OCI-LY7 (cell line): ENCODE results near the gene C10orf53. TPM values are rescaled to one million over a fixed set of nuclear protein-coding genes. Genes with fewer than 3 reads are reported as not detected.

ENCODE experiments used
- BruUV-seq: library from RNA; stranded (reverse); fragments of 400-500 nt; replicated peaks from 2 replicates; lab custom pipeline; 2021; lab: Mats Ljungman, UMichigan
- CTCF ChIA-PET: fragments of 300-600 bp; sonication (Branson Sonifier 250); formaldehyde crosslinking; loops from one replicate; lab custom pipeline; 2022; ENCODE audit warnings: antibody characterized with exemption; ENCODE audit not compliant: unreplicated experiment; lab: Charles Lee
- POLR2A ChIA-PET: fragments of 300-600 bp; sonication (Branson Sonifier 250); formaldehyde crosslinking; loops from one replicate; lab custom pipeline; 2022; ENCODE audit warnings: antibody characterized with exemption; lab: Charles Lee
- DNase-seq: peaks from one replicate; pipeline ENCODE4 v3.0.0-alpha.2; 2015; ENCODE audit warnings: low spot score
- H2AFZ ChIP-seq: fragments of 200-600 bp; sonication (generic), shearing (Covaris generic); 2 replicates; pipeline ENCODE4 v1.6.1; 2014; ENCODE audit warnings: mild to moderate bottlenecking, antibody characterized with exemption, low read length, moderate library complexity
- H3K27ac ChIP-seq: fragments of 200-600 bp; sonication (generic); 2 replicates; pipeline ENCODE4 v1.5.1; 2014; ENCODE audit warnings: mixed run types, low read depth, mild to moderate bottlenecking, moderate library complexity, low read length, inconsistent platforms; ENCODE audit not compliant: poor library complexity, severe bottlenecking
- H3K36me3 ChIP-seq: fragments of 200-600 bp; sonication (generic); 2 replicates; pipeline ENCODE4 v1.6.1; 2014; ENCODE audit warnings: mild to moderate bottlenecking, antibody characterized with exemption, low read length, moderate library complexity, mixed read lengths; ENCODE audit not compliant: insufficient read depth
- H3K4me1 ChIP-seq: fragments of 200-600 bp; sonication (generic); 2 replicates; pipeline ENCODE4 v1.5.1; 2014; ENCODE audit warnings: mild to moderate bottlenecking, low read length; ENCODE audit not compliant: insufficient read depth, poor library complexity, severe bottlenecking
- H3K4me2 ChIP-seq: fragments of 200-600 bp; sonication (generic); 2 replicates; pipeline ENCODE4 v1.6.1; 2014; ENCODE audit warnings: mild to moderate bottlenecking, low read length
- H3K4me3 ChIP-seq: fragments of 200-600 bp; sonication (generic); 2 replicates; pipeline ENCODE4 v1.5.1; 2014; ENCODE audit warnings: mild to moderate bottlenecking, low read depth, low read length; ENCODE audit not compliant: poor library complexity, severe bottlenecking
- H3K79me2 ChIP-seq: fragments of 200-600 bp; sonication (generic); 2 replicates; pipeline ENCODE4 v1.6.1; 2016; ENCODE audit warnings: low read depth, mild to moderate bottlenecking, low read length, moderate library complexity, mixed read lengths; ENCODE audit not compliant: insufficient read depth
- H3K9me2 ChIP-seq: fragments of 200-600 bp; sonication (generic); 2 replicates; pipeline ENCODE4 v1.6.1; 2016; ENCODE audit warnings: mild to moderate bottlenecking, low read length, mixed read lengths; ENCODE audit not compliant: insufficient read depth
- H3K9me3 ChIP-seq: fragments of 200-600 bp; sonication (generic); 2 replicates; pipeline ENCODE4 v1.6.1; 2014; ENCODE audit warnings: mild to moderate bottlenecking, mixed run types, low read length, mixed read lengths
- H4K20me1 ChIP-seq: fragments of 200-600 bp; sonication (generic); 2 replicates; pipeline ENCODE4 v1.6.1; 2014; ENCODE audit warnings: mild to moderate bottlenecking, antibody characterized with exemption, low read length, moderate library complexity, mixed read lengths; ENCODE audit not compliant: insufficient read depth
- EZH2phosphoT487 ChIP-seq: fragments of 200-600 bp; sonication (generic); IDR thresholded peaks from 2 replicates; pipeline ENCODE4 v1.6.1; 2018; ENCODE audit warnings: low read depth, borderline replicate concordance, mild to moderate bottlenecking, mixed run types, antibody characterized with exemption, low read length, moderate library complexity, mixed read lengths
- intact Hi-C: fragments of 100-400 bp; cut with micrococcal nuclease; formaldehyde crosslinking; loops from one replicate; pipeline ENCODE4 v1.10.0; 2022; ENCODE audit not compliant: unreplicated experiment
- total RNA-seq, 2 experiments: library from RNA; depleted of rRNA in 1 of 2; stranded (reverse); fragments of >200 nt in 1 of 2; shearing (Covaris generic) in 1 of 2; gene quantifications; 2 replicates each; pipeline ENCODE4 v1.2.3, GENCODE V29; 2014 to 2022
- TF ChIP-seq, protein P1 (sequence below): fragments of 200-600 bp; sonication (generic); conservative IDR thresholded peaks from 2 replicates; pipeline ENCODE4 v1.5.1; 2014; ENCODE audit warnings: mild to moderate bottlenecking, antibody characterized with exemption, low read length, moderate library complexity, mixed read lengths

C10orf53 gene
- total RNA-seq, 2 experiments from 2014 or later, result not detected

- DNase-seq, result no peak
- Histone ChIP-seq H3K9me2 (no peaks in the 10 kb centered on the region), H3K4me1 (no peaks in the 10 kb centered on the region), H2AFZ (no peak overlapping the region), H3K79me2 (no peaks in the 10 kb centered on the region), H4K20me1 (no peaks in the 10 kb centered on the region), H3K36me3 (no peaks in the 10 kb centered on the region), H3K4me2 (no peak overlapping the region), H3K27ac (no peak overlapping the region), H3K9me3 (no peaks in the 10 kb centered on the region), H3K4me3 (no peak overlapping the region)
- TF ChIP-seq EZH2phosphoT487, result no peak
- TF ChIP-seq, protein P1, sequence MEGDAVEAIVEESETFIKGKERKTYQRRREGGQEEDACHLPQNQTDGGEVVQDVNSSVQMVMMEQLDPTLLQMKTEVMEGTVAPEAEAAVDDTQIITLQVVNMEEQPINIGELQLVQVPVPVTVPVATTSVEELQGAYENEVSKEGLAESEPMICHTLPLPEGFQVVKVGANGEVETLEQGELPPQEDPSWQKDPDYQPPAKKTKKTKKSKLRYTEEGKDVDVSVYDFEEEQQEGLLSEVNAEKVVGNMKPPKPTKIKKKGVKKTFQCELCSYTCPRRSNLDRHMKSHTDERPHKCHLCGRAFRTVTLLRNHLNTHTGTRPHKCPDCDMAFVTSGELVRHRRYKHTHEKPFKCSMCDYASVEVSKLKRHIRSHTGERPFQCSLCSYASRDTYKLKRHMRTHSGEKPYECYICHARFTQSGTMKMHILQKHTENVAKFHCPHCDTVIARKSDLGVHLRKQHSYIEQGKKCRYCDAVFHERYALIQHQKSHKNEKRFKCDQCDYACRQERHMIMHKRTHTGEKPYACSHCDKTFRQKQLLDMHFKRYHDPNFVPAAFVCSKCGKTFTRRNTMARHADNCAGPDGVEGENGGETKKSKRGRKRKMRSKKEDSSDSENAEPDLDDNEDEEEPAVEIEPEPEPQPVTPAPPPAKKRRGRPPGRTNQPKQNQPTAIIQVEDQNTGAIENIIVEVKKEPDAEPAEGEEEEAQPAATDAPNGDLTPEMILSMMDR, result no peak
- ChIA-PET CTCF (no interaction called here), POLR2A (no interaction called here)
- BruUV-seq, result no TSS peak
- intact Hi-C loops, result no loop called here
Measured at GRCh38 chr10:49634069-49634660, 45.3 kb upstream of the C10orf53 start.

- H3K79me2 ChIP-seq, result no peaks in the 10 kb centered on the region
- BruUV-seq, result no TSS peak
- POLR2A ChIA-PET, result no interaction called here
- H2AFZ ChIP-seq, result no peak overlapping the region
- no peak overlapping the region for H3K27ac ChIP-seq
- DNase-seq, result no peak
- H3K9me3 ChIP-seq, result no peaks in the 10 kb centered on the region
- intact Hi-C loops, result no loop called here
- no peaks in the 10 kb centered on the region for H3K4me1 ChIP-seq
- no peaks in the 10 kb centered on the region for H3K9me2 ChIP-seq
- no peak overlapping the region for H3K4me2 ChIP-seq
- H3K36me3 ChIP-seq, result no peaks in the 10 kb centered on the region
- CTCF ChIA-PET, result no interaction called here
- H3K4me3 ChIP-seq, result no peak overlapping the region
- no peaks in the 10 kb centered on the region for H4K20me1 ChIP-seq
- TF ChIP-seq EZH2phosphoT487, result no peak
- TF ChIP-seq, protein P1, result no peak
Measured at GRCh38 chr10:49642311-49642710, 37.1 kb upstream of the C10orf53 start.

GRCh38 chr10:49643241-49644034, 36.0 kb upstream of the C10orf53 start:
- H3K36me3 ChIP-seq, result no peaks in the 10 kb centered on the region
- ChIA-PET POLR2A (no interaction called here), CTCF (no interaction called here)
- H3K4me1 ChIP-seq, result no peaks in the 10 kb centered on the region
- BruUV-seq, result no TSS peak
- H3K4me3 ChIP-seq, result no peak overlapping the region
- no peak overlapping the region for H3K27ac ChIP-seq
- H4K20me1 ChIP-seq, result no peaks in the 10 kb centered on the region
- intact Hi-C loops, result no loop called here
- no peaks in the 10 kb centered on the region for H3K9me3 ChIP-seq
- H3K4me2 ChIP-seq, result no peak overlapping the region
- TF ChIP-seq, protein P1, result no peak
- no peak for TF ChIP-seq EZH2phosphoT487
- DNase-seq, result no peak
- no peak overlapping the region for H2AFZ ChIP-seq
- H3K79me2 ChIP-seq, result no peaks in the 10 kb centered on the region
- H3K9me2 ChIP-seq, result no peaks in the 10 kb centered on the region
